Retinal pigment epithelial cell (primary cell): ENCODE measurements around the gene TOMT.

Experiments used
- DNase-seq: peaks from one replicate; pipeline ENCODE4 v3.0.0-alpha.2; 2010; ENCODE audit warnings: low read depth
- H3K4me3 ChIP-seq: 2 replicates; pipeline ENCODE4 v1.5.1; 2011; ENCODE audit warnings: mild to moderate bottlenecking, low read length, control low read depth, moderate library complexity
- CTCF ChIP-seq: conservative IDR thresholded peaks from 2 replicates; pipeline ENCODE4 v1.5.1; 2011; ENCODE audit warnings: low read depth, low read length, control low read depth, inconsistent platforms

The TOMT gene, protein sequence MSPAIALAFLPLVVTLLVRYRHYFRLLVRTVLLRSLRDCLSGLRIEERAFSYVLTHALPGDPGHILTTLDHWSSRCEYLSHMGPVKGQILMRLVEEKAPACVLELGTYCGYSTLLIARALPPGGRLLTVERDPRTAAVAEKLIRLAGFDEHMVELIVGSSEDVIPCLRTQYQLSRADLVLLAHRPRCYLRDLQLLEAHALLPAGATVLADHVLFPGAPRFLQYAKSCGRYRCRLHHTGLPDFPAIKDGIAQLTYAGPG

DNA sequence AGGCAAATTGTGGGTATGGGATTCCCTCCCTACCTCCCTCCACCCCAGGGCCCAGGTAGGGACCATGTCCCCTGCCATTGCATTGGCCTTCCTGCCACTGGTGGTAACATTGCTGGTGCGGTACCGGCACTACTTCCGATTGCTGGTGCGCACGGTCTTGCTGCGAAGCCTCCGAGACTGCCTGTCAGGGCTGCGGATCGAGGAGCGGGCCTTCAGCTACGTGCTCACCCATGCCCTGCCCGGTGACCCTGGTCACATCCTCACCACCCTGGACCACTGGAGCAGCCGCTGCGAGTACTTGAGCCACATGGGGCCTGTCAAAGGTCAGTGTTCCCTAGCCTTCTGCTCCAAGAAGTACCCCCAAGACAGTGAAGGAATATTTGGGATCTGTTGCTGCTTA lies at the start of gene TOMT:
Gene TOMT, plus strand, starts transcription at position 37 of the 400 bp plus-strand sequence. Its CDS starts 28 bp downstream, at position 65.
- DNase-seq: no peak
- H3K4me3 ChIP-seq: no peak within 1 kb of the TSS
- TF ChIP-seq CTCF: no peak

DNA sequence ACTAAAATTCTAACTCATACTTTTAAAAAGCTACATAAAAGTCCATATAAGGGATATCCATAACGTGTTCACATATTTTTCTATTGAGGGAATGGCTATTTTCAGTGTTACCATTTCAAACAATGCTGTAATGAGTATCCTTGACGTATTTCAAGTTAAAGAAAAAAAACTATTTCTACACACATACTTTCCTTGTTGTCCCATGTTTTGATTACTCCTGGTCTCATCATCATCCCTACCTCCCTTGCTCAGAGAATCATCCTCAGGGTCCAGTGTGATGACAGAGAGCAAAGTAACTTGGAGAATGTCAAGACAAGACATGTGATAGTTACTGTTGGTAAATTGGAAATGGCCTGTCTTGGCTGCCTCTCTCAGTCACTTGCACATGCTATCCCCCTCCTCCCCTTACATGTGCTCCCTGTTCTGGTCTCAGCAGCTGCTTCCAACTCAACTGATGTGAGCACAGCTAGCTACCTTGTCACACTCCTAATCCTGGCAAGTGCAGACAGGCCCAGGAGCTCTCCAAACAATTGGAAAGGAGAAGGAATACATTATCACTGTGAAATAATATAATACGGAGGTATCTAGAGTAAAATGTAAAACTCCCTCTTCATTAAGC lies 47.2 kb upstream of the TOMT start:
- TF ChIP-seq CTCF: no peak
- H3K4me3 ChIP-seq: no peak overlapping the region
- no peak for DNase-seq

DNA sequence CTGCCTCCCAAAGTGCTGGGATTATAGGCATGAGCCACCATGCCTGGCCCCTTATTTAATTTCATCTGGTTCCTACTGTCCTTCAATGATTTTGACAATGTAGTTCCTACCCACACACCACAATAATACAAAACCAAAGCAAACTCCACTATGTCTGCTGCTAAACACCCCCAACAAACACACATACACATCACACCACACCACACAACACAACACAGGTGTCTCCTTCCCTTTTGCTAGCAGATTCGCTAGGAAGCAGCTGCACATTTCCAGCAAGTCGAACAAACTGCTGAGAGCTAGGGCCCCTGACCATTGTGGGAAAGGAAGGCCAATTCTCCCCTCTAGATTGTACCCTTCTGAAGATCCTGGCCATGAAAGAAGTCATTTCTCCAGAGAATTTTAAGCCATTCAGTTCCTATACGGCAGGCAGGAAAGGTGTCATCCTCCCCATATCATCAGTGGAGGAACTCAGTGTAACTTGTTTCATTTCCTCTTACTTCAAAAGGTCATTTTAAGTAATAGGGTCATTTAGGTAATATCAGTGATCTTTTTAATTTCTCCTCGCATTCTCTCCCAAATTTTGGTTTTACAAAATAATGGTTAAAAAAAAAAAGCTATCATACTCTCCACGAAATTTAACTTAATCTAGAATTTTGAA lies 43.9 kb upstream of the TOMT start:
- no peak for DNase-seq

DNA sequence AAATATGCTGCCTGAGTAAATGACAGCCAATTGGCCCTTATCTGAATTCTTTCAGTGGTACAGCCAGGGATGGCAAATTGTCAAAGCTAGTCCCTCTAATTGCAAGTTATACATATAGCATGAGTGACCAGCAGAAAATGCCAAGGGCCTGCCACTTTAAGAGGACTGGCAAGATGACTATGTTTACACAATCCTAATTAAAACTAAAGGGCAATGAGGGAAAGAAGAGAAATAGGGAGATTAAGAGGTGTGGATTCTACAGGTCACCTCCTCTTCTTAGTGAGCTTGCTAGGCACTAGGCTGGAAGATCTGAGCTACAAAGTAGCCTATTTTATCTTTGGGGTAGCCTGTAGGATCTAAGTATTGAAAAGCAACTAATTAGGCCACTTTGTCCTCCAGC lies 38.9 kb upstream of the TOMT start:
- no peak overlapping the region for H3K4me3 ChIP-seq

More for the DNA sequence above, 43.9 kb upstream of the TOMT start:
- H3K4me3 ChIP-seq: no peak overlapping the region
- TF ChIP-seq CTCF: no peak

DNA sequence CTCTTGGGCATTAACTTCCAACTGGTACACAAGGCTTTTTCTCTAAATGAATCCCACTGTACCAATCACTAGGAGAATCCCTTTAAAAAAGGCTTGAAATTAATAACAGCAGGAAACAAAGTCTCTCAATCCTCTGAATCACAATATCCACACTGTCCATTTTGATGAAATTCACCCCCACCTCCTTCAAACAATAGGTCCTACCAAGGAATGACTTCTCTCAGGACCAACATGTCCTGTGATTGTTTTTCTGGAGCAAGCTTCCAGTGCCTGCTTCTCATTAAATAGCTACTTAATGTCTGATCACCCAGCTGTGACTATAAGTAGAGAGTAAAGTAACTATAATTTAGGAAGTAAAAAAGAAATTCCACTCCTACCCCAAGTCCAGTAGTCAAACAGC lies 38.5 kb upstream of the TOMT start:
- no peak for DNase-seq
- no peak for TF ChIP-seq CTCF
- H3K4me3 ChIP-seq: no peak overlapping the region

More for the DNA sequence above, 38.9 kb upstream of the TOMT start:
- no peak for TF ChIP-seq CTCF
- no peak for DNase-seq

DNA sequence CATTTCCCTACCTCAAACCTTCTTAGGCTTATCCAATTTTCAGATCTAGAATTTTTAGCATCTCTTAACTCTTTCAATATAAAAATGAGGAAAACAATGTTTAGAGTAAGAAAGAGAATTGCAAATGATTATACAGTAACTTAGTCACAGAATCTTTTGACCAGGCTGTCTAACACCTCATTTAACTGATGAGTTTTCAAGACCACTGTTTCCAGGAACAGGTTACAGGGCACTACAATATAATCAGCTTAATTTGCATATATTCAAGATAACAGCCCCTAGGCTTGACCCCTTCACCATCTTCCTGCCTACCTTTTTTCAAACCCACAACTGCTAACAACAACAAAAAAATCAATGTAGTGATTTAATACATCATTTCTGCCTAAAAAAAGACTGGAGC lies 38.0 kb upstream of the TOMT start:
- no peak for TF ChIP-seq CTCF
- H3K4me3 ChIP-seq: no peak overlapping the region
- no peak for DNase-seq
